ACC112 (cell line): ENCODE data around the gene TMEM202.
"Not testable (repeated sequence)": the region's sequence is repeated elsewhere in the genome, so short reads cannot be mapped to it uniquely, and the experiment has no call there.

Experiments used
- H2AFZ ChIP-seq: fragments of 200-600 bp; sonication (generic); one replicate; pipeline ENCODE4 v1.6.0; 2017; ENCODE audit warnings: antibody characterized with exemption, low read length; ENCODE audit not compliant: unreplicated experiment
- H3K27ac ChIP-seq: fragments of 200-600 bp; sonication (generic); 2 replicates; pipeline ENCODE4 v1.5.1; 2014; ENCODE audit warnings: low read depth, mild to moderate bottlenecking, antibody characterized with exemption, low read length, moderate library complexity
- H3K27me3 ChIP-seq: fragments of 200-600 bp; sonication (generic); 2 replicates; pipeline ENCODE4 v1.6.1; 2014; ENCODE audit warnings: mild to moderate bottlenecking, antibody characterized with exemption, low read length, moderate library complexity, mixed read lengths; ENCODE audit not compliant: insufficient read depth
- H3K36me3 ChIP-seq: fragments of 200-600 bp; sonication (generic); 2 replicates; pipeline ENCODE4 v1.6.1; 2016; ENCODE audit warnings: mild to moderate bottlenecking, antibody characterized with exemption, low read length, moderate library complexity, mixed read lengths; ENCODE audit not compliant: insufficient read depth
- H3K4me1 ChIP-seq: fragments of 200-600 bp; sonication (generic); one replicate; pipeline ENCODE4 v1.6.1; 2016; ENCODE audit warnings: low read length, mixed read lengths; ENCODE audit not compliant: insufficient read depth, unreplicated experiment, control insufficient read depth
- H3K4me3 ChIP-seq: fragments of 200-600 bp; sonication (generic); 2 replicates; pipeline ENCODE4 v1.5.1; 2014; ENCODE audit warnings: mild to moderate bottlenecking, low read depth, low read length
- H3K79me2 ChIP-seq: fragments of 200-600 bp; sonication (generic); one replicate; pipeline ENCODE4 v1.6.0; 2016; ENCODE audit warnings: low read length; ENCODE audit not compliant: control insufficient read depth, unreplicated experiment, insufficient read depth

Gene TMEM202

GRCh38 chr15:72398648-72399047, 543 bp downstream of the TMEM202 start:
- Histone ChIP-seq H3K4me3 (no peak overlapping the region), H2AFZ (no peak overlapping the region)

GRCh38 chr15:72402726-72403125, 4.6 kb downstream of the TMEM202 start:
- Histone ChIP-seq H3K4me3 (no peak overlapping the region), H3K27me3 (peaks cover 57% of the 10 kb centered on the region), H3K4me1 (no peaks in the 10 kb centered on the region), H3K36me3 (no peaks in the 10 kb centered on the region), H2AFZ (no peak overlapping the region), H3K79me2 (no peaks in the 10 kb centered on the region), H3K27ac (no peak overlapping the region)

More at GRCh38 chr15:72398648-72399047, 543 bp downstream of the TMEM202 start:
- Histone ChIP-seq H3K27me3 (peaks cover 22% of the 10 kb centered on the region), H3K79me2 (no peaks in the 10 kb centered on the region), H3K4me1 (no peaks in the 10 kb centered on the region), H3K27ac (no peak overlapping the region), H3K36me3 (no peaks in the 10 kb centered on the region)

- peaks cover 69% of the 10 kb centered on the region for H3K27me3 ChIP-seq
- no peaks in the 10 kb centered on the region for H3K4me1 ChIP-seq
- H3K79me2 ChIP-seq = no peaks in the 10 kb centered on the region
- no peak overlapping the region for H3K4me3 ChIP-seq
- H3K27ac ChIP-seq = no peak overlapping the region
- H3K36me3 ChIP-seq = no peaks in the 10 kb centered on the region
- H2AFZ ChIP-seq = no peak overlapping the region
These were observed 6.3 kb downstream of the TMEM202 start for GRCh38 chr15:72404356-72404755.

- Histone ChIP-seq H2AFZ (no peak overlapping the region), H3K27me3 (peaks cover 71% of the 10 kb centered on the region), H3K36me3 (no peaks in the 10 kb centered on the region), H3K4me3 (no peak overlapping the region), H3K79me2 (no peaks in the 10 kb centered on the region), H3K27ac (no peak overlapping the region), H3K4me1 (no peaks in the 10 kb centered on the region)
These were observed 6.7 kb downstream of the TMEM202 start for GRCh38 chr15:72404841-72405240.

GRCh38 chr15:72406936-72407335, 8.8 kb downstream of the TMEM202 start:
- no peaks in the 10 kb centered on the region for H3K79me2 ChIP-seq
- H2AFZ ChIP-seq = no peak overlapping the region
- H3K4me3 ChIP-seq = no peak overlapping the region
- H3K4me1 ChIP-seq = no peaks in the 10 kb centered on the region
- peaks cover 85% of the 10 kb centered on the region for H3K27me3 ChIP-seq
- no peak overlapping the region for H3K27ac ChIP-seq
- H3K36me3 ChIP-seq = no peaks in the 10 kb centered on the region

- H3K4me1 ChIP-seq = no peaks in the 10 kb centered on the region
- H3K27me3 ChIP-seq = peaks cover 57% of the 10 kb centered on the region
- no peak overlapping the region for H3K4me3 ChIP-seq
- H3K36me3 ChIP-seq = no peaks in the 10 kb centered on the region
- no peaks in the 10 kb centered on the region for H3K79me2 ChIP-seq
- H3K27ac ChIP-seq = no peak overlapping the region
- no peak overlapping the region for H2AFZ ChIP-seq
These were observed 13.0 kb downstream of the TMEM202 start for GRCh38 chr15:72411111-72411510.

GRCh38 chr15:72411544-72411943, 13.4 kb downstream of the TMEM202 start:
- no peak overlapping the region for H3K27ac ChIP-seq
- H3K27me3 ChIP-seq = peaks cover 53% of the 10 kb centered on the region
- H2AFZ ChIP-seq = no peak overlapping the region
- no peak overlapping the region for H3K4me3 ChIP-seq
- H3K4me1 ChIP-seq = no peaks in the 10 kb centered on the region
- no peaks in the 10 kb centered on the region for H3K36me3 ChIP-seq
- no peaks in the 10 kb centered on the region for H3K79me2 ChIP-seq

- H3K79me2 ChIP-seq, H3K4me1 ChIP-seq, H2AFZ ChIP-seq, H3K4me3 ChIP-seq, H3K27ac ChIP-seq, H3K36me3 ChIP-seq: not testable (repeated sequence)
- peaks cover 36% of the 10 kb centered on the region for H3K27me3 ChIP-seq
These were observed 15.2 kb downstream of the TMEM202 start for GRCh38 chr15:72413337-72413736.

- H3K4me1 ChIP-seq = no peaks in the 10 kb centered on the region
- no peak overlapping the region for H3K4me3 ChIP-seq
- H2AFZ ChIP-seq = no peak overlapping the region
- H3K36me3 ChIP-seq = no peaks in the 10 kb centered on the region
- peaks cover 22% of the 10 kb centered on the region for H3K27me3 ChIP-seq
- H3K27ac ChIP-seq = no peak overlapping the region
- no peaks in the 10 kb centered on the region for H3K79me2 ChIP-seq
These were observed 17.2 kb downstream of the TMEM202 start for GRCh38 chr15:72415304-72415703.

- H3K4me3 ChIP-seq, H3K36me3 ChIP-seq, H3K79me2 ChIP-seq, H3K4me1 ChIP-seq, H2AFZ ChIP-seq, H3K27ac ChIP-seq: not testable (repeated sequence)
- peaks cover 29% of the 10 kb centered on the region for H3K27me3 ChIP-seq
These were observed 21.7 kb downstream of the TMEM202 start for GRCh38 chr15:72419768-72420167.

GRCh38 chr15:72420576-72420975, 22.5 kb downstream of the TMEM202 start:
- Histone ChIP-seq H3K27ac (no peak overlapping the region), H3K4me3 (no peak overlapping the region), H3K4me1 (no peaks in the 10 kb centered on the region), H3K79me2 (no peaks in the 10 kb centered on the region), H2AFZ (no peak overlapping the region), H3K36me3 (no peaks in the 10 kb centered on the region), H3K27me3 (peaks cover 24% of the 10 kb centered on the region)
